ENCODE results near the gene RFXAP.

Gene RFXAP

GRCh38 chr13:36801035-36801434, 18.0 kb upstream of the RFXAP start:
- no peak for TF ChIP-seq CTCF (IDR thresholded peaks at IDR 0.05)

- TF ChIP-seq CTCF (IDR thresholded peaks at IDR 0.05) = no peak
These were observed 14.4 kb upstream of the RFXAP start for GRCh38 chr13:36804588-36804987.

- TF ChIP-seq CTCF (IDR thresholded peaks at IDR 0.05) = no peak
These were observed 12.9 kb upstream of the RFXAP start for GRCh38 chr13:36806102-36806501.

- TF ChIP-seq CTCF (IDR thresholded peaks at IDR 0.05) = no peak
These were observed 11.4 kb upstream of the RFXAP start for GRCh38 chr13:36807616-36808015.

GRCh38 chr13:36813225-36813624, 5.8 kb upstream of the RFXAP start:
- no peak for TF ChIP-seq CTCF (IDR thresholded peaks at IDR 0.05)

GRCh38 chr13:36814465-36814864, 4.6 kb upstream of the RFXAP start:
- TF ChIP-seq CTCF (IDR thresholded peaks at IDR 0.05) = no peak

GRCh38 chr13:36815062-36815461, 4.0 kb upstream of the RFXAP start:
- peak; percentile 39; the same call in 1 of the 2 replicates for TF ChIP-seq CTCF (IDR thresholded peaks at IDR 0.05)

Measured in LNCAP (cell line).